OCI-LY7 (cell line): ENCODE results near the gene CAMK2B. TPM values are rescaled to one million over a fixed set of nuclear protein-coding genes. Genes with fewer than 3 reads are reported as not detected.

Experiments used
- BruUV-seq: library from RNA; stranded (reverse); fragments of 400-500 nt; replicated peaks from 2 replicates; lab custom pipeline; 2021; lab: Mats Ljungman, UMichigan
- CTCF ChIA-PET: fragments of 300-600 bp; sonication (Branson Sonifier 250); formaldehyde crosslinking; loops from one replicate; lab custom pipeline; 2022; ENCODE audit warnings: antibody characterized with exemption; ENCODE audit not compliant: unreplicated experiment; lab: Charles Lee
- POLR2A ChIA-PET: fragments of 300-600 bp; sonication (Branson Sonifier 250); formaldehyde crosslinking; loops from one replicate; lab custom pipeline; 2022; ENCODE audit warnings: antibody characterized with exemption; lab: Charles Lee
- DNase-seq: peaks from one replicate; pipeline ENCODE4 v3.0.0-alpha.2; 2015; ENCODE audit warnings: low spot score
- H2AFZ ChIP-seq: fragments of 200-600 bp; sonication (generic), shearing (Covaris generic); 2 replicates; pipeline ENCODE4 v1.6.1; 2014; ENCODE audit warnings: mild to moderate bottlenecking, antibody characterized with exemption, low read length, moderate library complexity
- H3K27ac ChIP-seq: fragments of 200-600 bp; sonication (generic); 2 replicates; pipeline ENCODE4 v1.5.1; 2014; ENCODE audit warnings: mixed run types, low read depth, mild to moderate bottlenecking, moderate library complexity, low read length, inconsistent platforms; ENCODE audit not compliant: poor library complexity, severe bottlenecking
- H3K36me3 ChIP-seq: fragments of 200-600 bp; sonication (generic); 2 replicates; pipeline ENCODE4 v1.6.1; 2014; ENCODE audit warnings: mild to moderate bottlenecking, antibody characterized with exemption, low read length, moderate library complexity, mixed read lengths; ENCODE audit not compliant: insufficient read depth
- H3K4me1 ChIP-seq: fragments of 200-600 bp; sonication (generic); 2 replicates; pipeline ENCODE4 v1.5.1; 2014; ENCODE audit warnings: mild to moderate bottlenecking, low read length; ENCODE audit not compliant: insufficient read depth, poor library complexity, severe bottlenecking
- H3K4me2 ChIP-seq: fragments of 200-600 bp; sonication (generic); 2 replicates; pipeline ENCODE4 v1.6.1; 2014; ENCODE audit warnings: mild to moderate bottlenecking, low read length
- H3K4me3 ChIP-seq: fragments of 200-600 bp; sonication (generic); 2 replicates; pipeline ENCODE4 v1.5.1; 2014; ENCODE audit warnings: mild to moderate bottlenecking, low read depth, low read length; ENCODE audit not compliant: poor library complexity, severe bottlenecking
- H3K79me2 ChIP-seq: fragments of 200-600 bp; sonication (generic); 2 replicates; pipeline ENCODE4 v1.6.1; 2016; ENCODE audit warnings: low read depth, mild to moderate bottlenecking, low read length, moderate library complexity, mixed read lengths; ENCODE audit not compliant: insufficient read depth
- H3K9me2 ChIP-seq: fragments of 200-600 bp; sonication (generic); 2 replicates; pipeline ENCODE4 v1.6.1; 2016; ENCODE audit warnings: mild to moderate bottlenecking, low read length, mixed read lengths; ENCODE audit not compliant: insufficient read depth
- H3K9me3 ChIP-seq: fragments of 200-600 bp; sonication (generic); 2 replicates; pipeline ENCODE4 v1.6.1; 2014; ENCODE audit warnings: mild to moderate bottlenecking, mixed run types, low read length, mixed read lengths
- H4K20me1 ChIP-seq: fragments of 200-600 bp; sonication (generic); 2 replicates; pipeline ENCODE4 v1.6.1; 2014; ENCODE audit warnings: mild to moderate bottlenecking, antibody characterized with exemption, low read length, moderate library complexity, mixed read lengths; ENCODE audit not compliant: insufficient read depth
- EZH2phosphoT487 ChIP-seq: fragments of 200-600 bp; sonication (generic); IDR thresholded peaks from 2 replicates; pipeline ENCODE4 v1.6.1; 2018; ENCODE audit warnings: low read depth, borderline replicate concordance, mild to moderate bottlenecking, mixed run types, antibody characterized with exemption, low read length, moderate library complexity, mixed read lengths
- intact Hi-C: fragments of 100-400 bp; cut with micrococcal nuclease; formaldehyde crosslinking; loops from one replicate; pipeline ENCODE4 v1.10.0; 2022; ENCODE audit not compliant: unreplicated experiment
- total RNA-seq, 2 experiments: library from RNA; depleted of rRNA in 1 of 2; stranded (reverse); fragments of >200 nt in 1 of 2; shearing (Covaris generic) in 1 of 2; gene quantifications; 2 replicates each; pipeline ENCODE4 v1.2.3, GENCODE V29; 2014 to 2022
- TF ChIP-seq, protein P1 (sequence below): fragments of 200-600 bp; sonication (generic); conservative IDR thresholded peaks from 2 replicates; pipeline ENCODE4 v1.5.1; 2014; ENCODE audit warnings: mild to moderate bottlenecking, antibody characterized with exemption, low read length, moderate library complexity, mixed read lengths

The CAMK2B gene
- total RNA-seq, 2 experiments from 2014 or later = 0.66 to 1.1 TPM

DNA sequence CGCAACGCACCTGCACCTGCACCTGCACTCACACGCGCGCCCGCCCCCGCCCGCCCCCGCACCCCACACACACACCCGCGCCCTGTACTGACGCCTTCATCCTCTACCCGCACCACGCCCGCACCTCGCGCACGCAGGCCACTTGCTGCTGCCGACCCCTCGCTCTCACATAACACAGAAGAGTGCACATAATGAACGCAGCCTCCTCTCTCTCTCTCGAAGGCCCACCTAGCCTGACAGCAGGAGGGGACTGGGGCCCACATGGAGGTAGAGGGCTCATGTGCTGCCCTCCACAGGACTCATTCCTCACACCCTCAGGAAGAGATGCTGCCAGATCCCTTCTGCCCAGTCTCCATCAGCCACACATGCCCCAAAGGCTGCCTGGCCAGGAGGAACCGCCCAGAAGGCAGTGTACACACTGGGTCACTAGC, 432 bp upstream of the CAMK2B start:
- DNase-seq = no peak
- no peaks in the 10 kb centered on the region for H3K4me1 ChIP-seq
- ChIA-PET CTCF (interaction anchor here (0.7 kb wide), 1 partner anchor 51 kb away, joined by 5 read pairs; no protein-coding TSS in a partner anchor), POLR2A (no interaction called here)
- H3K9me2 ChIP-seq = no peaks in the 10 kb centered on the region
- H3K27ac ChIP-seq = no peak overlapping the region
- intact Hi-C loops = no loop called here
- H3K9me3 ChIP-seq = no peaks in the 10 kb centered on the region
- H4K20me1 ChIP-seq = no peaks in the 10 kb centered on the region
- no peak overlapping the region for H3K4me3 ChIP-seq
- no peak overlapping the region for H3K4me2 ChIP-seq
- TF ChIP-seq EZH2phosphoT487 = no peak
- TF ChIP-seq, protein P1, sequence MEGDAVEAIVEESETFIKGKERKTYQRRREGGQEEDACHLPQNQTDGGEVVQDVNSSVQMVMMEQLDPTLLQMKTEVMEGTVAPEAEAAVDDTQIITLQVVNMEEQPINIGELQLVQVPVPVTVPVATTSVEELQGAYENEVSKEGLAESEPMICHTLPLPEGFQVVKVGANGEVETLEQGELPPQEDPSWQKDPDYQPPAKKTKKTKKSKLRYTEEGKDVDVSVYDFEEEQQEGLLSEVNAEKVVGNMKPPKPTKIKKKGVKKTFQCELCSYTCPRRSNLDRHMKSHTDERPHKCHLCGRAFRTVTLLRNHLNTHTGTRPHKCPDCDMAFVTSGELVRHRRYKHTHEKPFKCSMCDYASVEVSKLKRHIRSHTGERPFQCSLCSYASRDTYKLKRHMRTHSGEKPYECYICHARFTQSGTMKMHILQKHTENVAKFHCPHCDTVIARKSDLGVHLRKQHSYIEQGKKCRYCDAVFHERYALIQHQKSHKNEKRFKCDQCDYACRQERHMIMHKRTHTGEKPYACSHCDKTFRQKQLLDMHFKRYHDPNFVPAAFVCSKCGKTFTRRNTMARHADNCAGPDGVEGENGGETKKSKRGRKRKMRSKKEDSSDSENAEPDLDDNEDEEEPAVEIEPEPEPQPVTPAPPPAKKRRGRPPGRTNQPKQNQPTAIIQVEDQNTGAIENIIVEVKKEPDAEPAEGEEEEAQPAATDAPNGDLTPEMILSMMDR = no peak
- H2AFZ ChIP-seq = no peak overlapping the region
- H3K79me2 ChIP-seq = no peaks in the 10 kb centered on the region
- no peaks in the 10 kb centered on the region for H3K36me3 ChIP-seq
- BruUV-seq = no TSS peak

- H3K9me2 ChIP-seq = no peaks in the 10 kb centered on the region
- H4K20me1 ChIP-seq = no peaks in the 10 kb centered on the region
- BruUV-seq = no TSS peak
- no peak overlapping the region for H2AFZ ChIP-seq
- H3K4me1 ChIP-seq = no peaks in the 10 kb centered on the region
- H3K4me3 ChIP-seq = no peak overlapping the region
- TF ChIP-seq, protein P1 = no peak
- no peak for TF ChIP-seq EZH2phosphoT487
- no peaks in the 10 kb centered on the region for H3K9me3 ChIP-seq
- ChIA-PET POLR2A (no interaction called here), CTCF (no interaction called here)
- H3K36me3 ChIP-seq = no peaks in the 10 kb centered on the region
- no peak for DNase-seq
- no peak overlapping the region for H3K4me2 ChIP-seq
- no peaks in the 10 kb centered on the region for H3K79me2 ChIP-seq
- H3K27ac ChIP-seq = no peak overlapping the region
- intact Hi-C loops = no loop called here
These were observed 753 bp downstream of the CAMK2B start for GRCh38 chr7:44324481-44325200.

- POLR2A ChIA-PET = no interaction called here
- no peaks in the 10 kb centered on the region for H3K4me1 ChIP-seq
- no peak overlapping the region for H3K4me3 ChIP-seq
- CTCF ChIA-PET = no interaction called here
- H4K20me1 ChIP-seq = no peaks in the 10 kb centered on the region
- H3K9me3 ChIP-seq = no peaks in the 10 kb centered on the region
- intact Hi-C loops = no loop called here
- no peaks in the 10 kb centered on the region for H3K36me3 ChIP-seq
- H3K79me2 ChIP-seq = no peaks in the 10 kb centered on the region
- DNase-seq = no peak
- no peak overlapping the region for H3K4me2 ChIP-seq
- BruUV-seq = no TSS peak
- H3K27ac ChIP-seq = no peak overlapping the region
- H2AFZ ChIP-seq = no peak overlapping the region
- no peaks in the 10 kb centered on the region for H3K9me2 ChIP-seq
- TF ChIP-seq, protein P1 = no peak
- no peak for TF ChIP-seq EZH2phosphoT487
These were observed 1.3 kb downstream of the CAMK2B start for GRCh38 chr7:44324204-44324480.
